Measurements from ENCODE around the gene PTPRB.

PTPRB gene

DNA sequence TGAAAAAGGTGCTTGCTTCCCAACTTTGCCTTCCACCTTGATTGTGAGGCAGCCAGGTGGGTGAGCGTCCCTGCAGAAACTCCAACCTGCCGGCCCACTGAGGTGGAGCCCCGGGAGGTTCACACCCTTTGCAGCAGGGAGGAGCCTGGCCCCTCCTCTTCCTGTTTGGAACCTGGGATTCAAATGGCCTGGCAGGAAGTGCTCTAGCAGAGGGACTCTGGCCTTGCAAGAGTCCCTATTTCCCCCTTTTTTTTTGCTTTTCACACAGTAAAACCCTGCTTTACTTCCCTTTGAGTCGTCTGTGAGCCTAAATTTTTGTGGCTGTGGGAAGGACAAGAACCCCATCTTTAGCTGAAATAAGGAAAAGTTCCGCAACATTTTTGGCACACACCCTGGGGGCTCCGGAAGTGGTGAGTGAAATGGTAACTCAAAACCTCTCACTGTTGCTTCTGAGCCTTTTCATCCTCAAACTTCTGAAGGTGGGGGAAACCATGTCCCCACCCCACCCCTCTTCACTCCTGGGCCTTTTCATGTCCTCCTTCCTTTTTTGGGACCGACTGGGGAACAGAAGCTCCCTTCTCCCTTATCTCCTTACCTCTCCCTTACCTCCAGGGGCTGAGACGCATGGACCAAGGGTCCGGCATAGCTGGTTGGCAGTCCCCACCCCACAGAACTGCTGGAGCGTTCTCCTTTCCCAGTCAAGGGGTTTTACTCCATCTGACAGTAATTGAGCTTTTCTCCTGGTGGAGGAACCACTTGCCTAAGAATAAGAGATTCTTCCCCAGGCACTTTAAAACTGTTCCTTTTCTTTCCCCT lies 169.1 kb downstream of the PTPRB start:
- no peak for DNase-seq (ENCODE audit: low read depth)
- H3K4me3 ChIP-seq (replicated peaks; ENCODE audit: low read depth, low read length): no peak overlapping the region
- TF ChIP-seq, protein P1, sequence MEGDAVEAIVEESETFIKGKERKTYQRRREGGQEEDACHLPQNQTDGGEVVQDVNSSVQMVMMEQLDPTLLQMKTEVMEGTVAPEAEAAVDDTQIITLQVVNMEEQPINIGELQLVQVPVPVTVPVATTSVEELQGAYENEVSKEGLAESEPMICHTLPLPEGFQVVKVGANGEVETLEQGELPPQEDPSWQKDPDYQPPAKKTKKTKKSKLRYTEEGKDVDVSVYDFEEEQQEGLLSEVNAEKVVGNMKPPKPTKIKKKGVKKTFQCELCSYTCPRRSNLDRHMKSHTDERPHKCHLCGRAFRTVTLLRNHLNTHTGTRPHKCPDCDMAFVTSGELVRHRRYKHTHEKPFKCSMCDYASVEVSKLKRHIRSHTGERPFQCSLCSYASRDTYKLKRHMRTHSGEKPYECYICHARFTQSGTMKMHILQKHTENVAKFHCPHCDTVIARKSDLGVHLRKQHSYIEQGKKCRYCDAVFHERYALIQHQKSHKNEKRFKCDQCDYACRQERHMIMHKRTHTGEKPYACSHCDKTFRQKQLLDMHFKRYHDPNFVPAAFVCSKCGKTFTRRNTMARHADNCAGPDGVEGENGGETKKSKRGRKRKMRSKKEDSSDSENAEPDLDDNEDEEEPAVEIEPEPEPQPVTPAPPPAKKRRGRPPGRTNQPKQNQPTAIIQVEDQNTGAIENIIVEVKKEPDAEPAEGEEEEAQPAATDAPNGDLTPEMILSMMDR (IDR thresholded peaks at IDR 0.05; ENCODE audit: low read length, missing control alignments): no peak

DNA sequence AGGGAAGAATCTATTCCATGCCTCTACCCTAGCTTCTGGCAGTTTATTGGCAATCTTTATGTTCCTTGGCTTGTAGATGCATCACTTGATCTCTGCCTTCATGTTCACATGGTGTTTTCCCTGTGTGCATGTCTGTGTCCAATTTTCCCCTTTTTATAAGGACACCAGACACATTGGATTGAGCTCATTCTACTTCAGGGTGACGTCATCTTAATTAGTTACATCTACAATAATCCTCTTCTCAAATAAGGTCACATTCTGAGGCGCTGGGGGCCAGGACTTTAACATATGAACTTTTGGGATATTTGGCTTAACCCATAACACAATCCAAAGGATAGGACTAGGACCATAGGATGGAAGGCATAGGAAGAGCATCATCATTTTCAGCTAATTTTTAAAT lies 169.8 kb downstream of the PTPRB start:
- no peak for DNase-seq (ENCODE audit: low read depth)
- H3K4me3 ChIP-seq (replicated peaks; ENCODE audit: low read depth, low read length): no peak overlapping the region
- TF ChIP-seq, protein P1 (IDR thresholded peaks at IDR 0.05; ENCODE audit: low read length, missing control alignments): no peak

DNA sequence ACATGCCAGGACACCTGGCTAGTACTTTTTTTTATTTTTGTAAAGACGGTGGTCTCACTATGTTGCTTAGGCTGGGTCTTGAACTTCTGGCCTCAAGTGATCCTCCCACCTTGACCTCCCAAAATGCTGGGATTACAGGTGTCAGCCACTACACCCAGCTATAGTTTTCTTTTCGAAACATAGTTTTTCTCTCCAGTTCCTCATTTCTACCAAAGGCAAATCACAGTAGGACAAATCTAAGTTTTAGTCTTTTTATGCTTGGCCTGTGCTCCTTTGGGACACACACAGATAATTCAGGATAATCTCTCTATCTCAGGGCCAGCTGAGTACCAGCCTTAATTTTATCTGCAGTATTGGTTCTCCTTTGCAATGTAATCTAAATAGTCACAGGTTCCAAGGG lies 170.5 kb downstream of the PTPRB start:
- no peak for DNase-seq (ENCODE audit: low read depth)
- H3K4me3 ChIP-seq (replicated peaks; ENCODE audit: low read depth, low read length): no peak overlapping the region
- TF ChIP-seq, protein P1 (IDR thresholded peaks at IDR 0.05; ENCODE audit: low read length, missing control alignments): no peak
